ENCODE data around the gene CXorf38.
"Not testable (repeated sequence)": the region's sequence is repeated elsewhere in the genome, so short reads cannot be mapped to it uniquely, and the experiment has no call there.

Gene CXorf38

GRCh38 chrX:40637687-40638086 is 9.7 kb downstream of the CXorf38 start:
- in situ Hi-C loops (cut with MboI; ENCODE audit: low sequenced_read_pairs) = loop anchor here (25.0 kb wide), 1 partner anchor 500 kb away; no protein-coding TSS in a partner anchor

GRCh38 chrX:40632199-40632598 is 15.2 kb downstream of the CXorf38 start:
- in situ Hi-C loops (cut with MboI; ENCODE audit: low sequenced_read_pairs) = loop anchor here (25.0 kb wide), 1 partner anchor 505 kb away; no protein-coding TSS in a partner anchor

DNA sequence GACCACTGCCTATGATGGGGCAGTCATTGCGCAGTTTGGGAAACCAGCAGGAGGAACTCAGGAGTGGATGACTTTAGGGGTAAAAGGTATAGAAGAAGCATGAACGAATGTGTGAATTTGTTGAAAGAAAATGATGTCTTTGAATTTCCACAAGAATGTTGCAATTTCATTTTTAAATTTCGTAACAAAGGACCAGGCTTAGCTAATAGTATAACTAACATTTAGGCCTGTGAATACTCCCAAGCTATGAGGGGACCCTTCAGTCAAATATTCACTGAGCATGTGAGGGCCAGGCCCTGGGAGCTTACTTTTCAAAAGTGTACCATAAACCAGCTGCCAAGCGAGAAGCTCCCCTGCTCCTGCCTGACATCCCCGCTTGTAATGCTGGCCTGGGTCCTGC is 18.9 kb downstream of the CXorf38 start:
- in situ Hi-C loops (cut with MboI; ENCODE audit: low sequenced_read_pairs) = loop anchor here (25.0 kb wide), 1 partner anchor 509 kb away; no protein-coding TSS in a partner anchor

GRCh38 chrX:40625294-40625693 is 22.1 kb downstream of the CXorf38 start:
- in situ Hi-C loops (cut with MboI; ENCODE audit: low sequenced_read_pairs) = loop anchor here (25.0 kb wide), 1 partner anchor 512 kb away; no protein-coding TSS in a partner anchor

DNA sequence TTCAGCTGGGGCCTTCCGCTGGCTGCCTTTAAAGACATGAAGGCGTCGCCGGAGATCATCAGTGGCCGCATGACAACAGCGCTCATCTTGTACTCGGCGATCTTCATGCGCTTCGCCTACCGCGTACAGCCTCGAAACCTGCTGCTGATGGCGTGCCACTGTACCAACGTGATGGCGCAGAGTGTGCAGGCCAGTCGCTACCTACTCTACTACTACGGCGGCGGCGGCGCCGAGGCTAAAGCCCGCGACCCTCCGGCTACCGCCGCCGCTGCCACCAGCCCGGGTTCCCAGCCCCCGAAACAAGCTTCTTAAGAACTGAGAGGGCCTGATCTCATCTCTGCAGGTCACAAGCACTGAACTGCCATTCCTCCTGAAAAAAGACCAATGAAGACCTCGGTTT is 23.7 kb downstream of the CXorf38 start:
- in situ Hi-C loops (cut with MboI; ENCODE audit: low sequenced_read_pairs) = no loop called here

GRCh38 chrX:40623139-40623536 is 24.2 kb downstream of the CXorf38 start, which contains the start of gene MPC1L:
Gene MPC1L (plus strand): TSS chrX:40623428. CDS start chrX:40623566, 138 bp downstream.
- in situ Hi-C loops (cut with MboI; ENCODE audit: low sequenced_read_pairs) = no loop called here

DNA sequence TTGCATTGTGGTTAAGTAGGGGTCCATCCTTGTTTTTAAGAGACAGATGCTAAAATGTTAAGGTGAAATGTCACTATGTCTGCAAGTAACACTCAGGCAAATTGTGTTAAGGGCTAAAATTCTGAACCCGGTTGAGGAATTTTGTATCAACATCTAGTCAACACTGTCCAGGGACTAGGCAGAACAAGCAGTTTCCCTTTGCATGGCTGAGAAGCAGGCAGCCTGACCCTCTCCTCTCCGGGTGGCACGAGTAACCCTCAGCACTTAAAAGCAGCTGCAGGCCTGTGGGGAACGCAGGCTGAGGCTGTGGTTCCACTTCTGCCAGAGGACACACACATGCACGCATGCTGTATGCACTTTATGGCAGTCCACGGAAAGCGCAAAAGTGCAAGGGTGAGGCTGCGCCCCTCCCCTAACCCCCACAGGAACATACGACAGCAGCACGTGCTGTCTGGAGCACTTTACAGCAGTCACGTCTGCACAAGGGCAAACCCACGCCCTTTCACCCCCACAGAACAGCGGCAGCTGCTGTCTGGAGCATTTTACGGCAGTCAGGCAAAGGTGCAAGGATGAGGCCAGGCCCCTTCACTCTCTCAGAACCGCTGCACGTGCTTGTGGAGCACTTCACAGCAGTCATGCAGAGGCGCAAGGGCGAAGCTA is 24.8 kb downstream of the CXorf38 start:
- in situ Hi-C loops (cut with MboI; ENCODE audit: low sequenced_read_pairs) = no loop called here

- in situ Hi-C loops (cut with MboI; ENCODE audit: low sequenced_read_pairs) = no loop called here
Observed at GRCh38 chrX:40617566-40617965, 29.8 kb downstream of the CXorf38 start.

GRCh38 chrX:40615976-40616375 is 31.4 kb downstream of the CXorf38 start:
- in situ Hi-C loops (cut with MboI; ENCODE audit: low sequenced_read_pairs) = no loop called here

DNA sequence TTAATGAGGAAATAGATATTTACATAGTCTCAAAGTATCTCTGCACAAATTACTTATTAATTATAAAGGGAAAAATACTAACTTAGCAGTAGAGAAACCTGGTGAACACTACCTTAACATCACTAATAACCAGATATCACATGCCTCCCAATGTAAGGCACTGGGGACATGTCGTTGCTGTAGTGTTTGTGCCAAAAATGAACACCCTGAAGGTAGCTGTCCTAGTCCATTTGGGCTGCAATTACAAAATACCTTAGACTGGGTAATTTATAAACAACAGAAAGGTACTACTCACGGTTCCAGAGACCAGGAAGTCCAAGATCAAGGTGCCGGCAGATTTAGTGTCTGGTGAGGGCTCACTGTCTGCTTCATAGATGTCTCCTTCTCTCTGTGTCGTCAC is 34.9 kb downstream of the CXorf38 start:
- in situ Hi-C loops (cut with MboI; ENCODE audit: low sequenced_read_pairs) = no loop called here

- in situ Hi-C loops (cut with MboI; ENCODE audit: low sequenced_read_pairs) = no loop called here
Observed at GRCh38 chrX:40607381-40607780, 40.0 kb downstream of the CXorf38 start.

GRCh38 chrX:40603446-40603845 is 43.9 kb downstream of the CXorf38 start:
- in situ Hi-C loops (cut with MboI; ENCODE audit: low sequenced_read_pairs) = no loop called here

GRCh38 chrX:40589616-40590321 is 57.6 kb downstream of the CXorf38 start:
- in situ Hi-C loops (cut with MboI; ENCODE audit: low sequenced_read_pairs) = not testable (repeated sequence)

GRCh38 chrX:40587623-40588022 is 59.7 kb downstream of the CXorf38 start:
- in situ Hi-C loops (cut with MboI; ENCODE audit: low sequenced_read_pairs) = not testable (repeated sequence)

GRCh38 chrX:40582811-40583210 is 64.5 kb downstream of the CXorf38 start:
- in situ Hi-C loops (cut with MboI; ENCODE audit: low sequenced_read_pairs) = no loop called here

DNA sequence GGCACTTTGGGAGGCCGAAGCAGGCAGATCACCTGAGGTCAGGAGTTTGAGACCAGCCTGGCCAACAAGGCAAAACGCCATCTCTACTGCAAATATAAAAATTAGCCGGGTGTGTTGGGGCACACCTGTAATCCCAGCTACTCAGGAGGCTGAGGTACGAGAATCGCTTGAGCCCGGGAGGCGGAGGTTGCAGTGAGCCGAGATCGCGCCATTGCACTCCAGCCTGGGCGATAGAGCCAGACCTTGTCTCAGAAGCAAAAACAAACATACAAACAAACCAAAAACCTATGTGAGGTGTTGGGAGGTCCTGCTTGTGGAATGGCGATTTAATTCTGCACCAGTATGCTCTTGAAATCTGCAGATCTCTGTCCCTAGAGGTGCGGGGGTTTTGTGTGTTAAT is 65.2 kb downstream of the CXorf38 start:
- in situ Hi-C loops (cut with MboI; ENCODE audit: low sequenced_read_pairs) = not testable (repeated sequence)

DNA sequence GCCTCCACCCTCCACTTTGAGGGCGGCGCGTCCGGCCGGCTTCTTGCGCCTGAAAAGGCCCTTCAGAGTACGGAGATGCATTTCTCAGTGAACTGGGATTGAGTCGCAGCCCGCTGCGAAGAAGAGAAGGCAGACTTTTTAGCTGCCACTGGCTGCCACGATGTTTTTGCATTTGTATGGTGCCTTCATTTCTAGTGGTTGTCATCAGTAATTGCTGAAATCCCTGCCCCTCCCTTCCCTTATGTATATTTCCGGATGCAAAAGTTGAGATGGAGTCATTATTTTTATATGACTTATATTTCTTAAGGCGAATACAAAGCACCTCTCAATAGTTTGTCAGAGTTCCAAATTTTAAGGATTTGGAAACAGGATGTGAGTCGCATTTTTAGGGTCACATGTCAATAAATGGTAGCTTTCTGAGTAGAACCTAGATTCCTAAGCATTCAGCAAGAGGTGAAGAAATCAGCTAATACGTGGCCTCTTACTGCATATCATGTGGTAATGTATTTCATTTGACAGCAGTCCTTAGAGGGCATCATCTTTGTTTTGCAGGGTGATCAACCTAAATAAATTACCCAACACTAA is 65.9 kb downstream of the CXorf38 start:
- in situ Hi-C loops (cut with MboI; ENCODE audit: low sequenced_read_pairs) = no loop called here

- in situ Hi-C loops (cut with MboI; ENCODE audit: low sequenced_read_pairs) = no loop called here
Observed at GRCh38 chrX:40580537-40581335, 66.6 kb downstream of the CXorf38 start, which contains the start of gene ATP6AP2. Gene ATP6AP2 (plus strand): TSS chrX:40580970. CDS start chrX:40581066, 96 bp downstream.

- in situ Hi-C loops (cut with MboI; ENCODE audit: low sequenced_read_pairs) = no loop called here
Observed at GRCh38 chrX:40579900-40580536, 67.3 kb downstream of the CXorf38 start.

GRCh38 chrX:40579141-40579540 is 68.2 kb downstream of the CXorf38 start:
- in situ Hi-C loops (cut with MboI; ENCODE audit: low sequenced_read_pairs) = no loop called here
